ENCODE data around the gene METTL17.

- TF ChIP-seq RELA (CRISPR knock-in tag; IDR thresholded peaks at IDR 0.05; ENCODE audit: borderline replicate concordance), result no peak
- TF ChIP-seq TCF7 (CRISPR knock-in tag; IDR thresholded peaks at IDR 0.05; ENCODE audit: low read depth), result no peak
- no peak for TF ChIP-seq ZNF219 (CRISPR knock-in tag; IDR thresholded peaks at IDR 0.05; ENCODE audit: borderline replicate concordance)
These were observed 44.9 kb downstream of the METTL17 start, which contains the start of gene RNASE13 for GRCh38 chr14:21034707-21035106.

Data from WTC11 (cell line).